CD14-positive monocyte (primary cell): ENCODE measurements around the gene IRF2. TPM values are rescaled to one million over a fixed set of nuclear protein-coding genes. Genes with fewer than 3 reads are reported as not detected.

Experiments
- DNase-seq, 3 donors: peaks; one replicate each; pipeline ENCODE4 v3.0.0-alpha.2; 2011 to 2022
- H2AFZ ChIP-seq: 2 replicates; pipeline ENCODE4 v1.6.0; 2012; ENCODE audit warnings: mild to moderate bottlenecking, low read depth, low read length, inconsistent platforms; ENCODE audit not compliant: insufficient read depth, poor library complexity, severe bottlenecking
- H3K27ac ChIP-seq, 2 donors: 1 replicate in 1 of 2; 2 replicates in 1 of 2; pipeline ENCODE4 v1.5.1; 2012 to 2013; ENCODE audit warnings: low read length in 2 of 2, control low read depth in 1 of 2, inconsistent platforms in 1 of 2, low read depth in 1 of 2, mild to moderate bottlenecking in 1 of 2
- H3K27me3 ChIP-seq, 2 donors: one replicate each; pipeline versions ENCODE4 v1.6.0 to v1.6.1; 2011 to 2013; ENCODE audit warnings: low read length in 2 of 2; ENCODE audit not compliant: control insufficient read depth in 2 of 2, insufficient read depth in 2 of 2
- H3K36me3 ChIP-seq, 2 donors: replicated peaks in 1 of 2; 1 replicate in 1 of 2; 2 replicates in 1 of 2; pipeline versions ENCODE4 v1.5.1 to v1.6.1; 2012 to 2013; ENCODE audit warnings: low read length in 2 of 2, control low read depth in 1 of 2, inconsistent platforms in 1 of 2, mild to moderate bottlenecking in 1 of 2; ENCODE audit not compliant: insufficient read depth in 2 of 2, control insufficient read depth in 1 of 2
- H3K4me1 ChIP-seq, 2 donors: 1 replicate in 1 of 2; 2 replicates in 1 of 2; pipeline versions ENCODE4 v1.5.1 to v1.6.1; 2012 to 2013; ENCODE audit warnings: low read length in 2 of 2, control low read depth in 1 of 2, inconsistent platforms in 1 of 2, mild to moderate bottlenecking in 1 of 2, moderate library complexity in 1 of 2; ENCODE audit not compliant: insufficient read depth in 2 of 2, control insufficient read depth in 1 of 2
- H3K4me2 ChIP-seq: replicated peaks from 2 replicates; pipeline ENCODE3; 2012; ENCODE audit warnings: low read length, moderate library complexity, mild to moderate bottlenecking; ENCODE audit not compliant: poor library complexity, severe bottlenecking; ENCODE audit errors: extremely low read depth
- H3K4me3 ChIP-seq, 3 experiments: fragments of 200-600 bp in 1 of 3; sonication (generic) in 1 of 3; replicated peaks in 1 of 3; 1 replicate in 2 of 3; 2 replicates in 1 of 3; pipeline ENCODE4 v1.5.1; 2011 to 2013; ENCODE audit warnings: low read length in 3 of 3, mild to moderate bottlenecking in 3 of 3, control low read depth in 2 of 3, low read depth in 2 of 3, inconsistent platforms in 1 of 3, moderate library complexity in 1 of 3
- H3K79me2 ChIP-seq: 2 replicates; pipeline ENCODE4 v1.6.0; 2012; ENCODE audit warnings: mild to moderate bottlenecking, control low read depth, inconsistent platforms, low read length, moderate library complexity; ENCODE audit not compliant: insufficient read depth
- H3K9ac ChIP-seq: 2 replicates; pipeline ENCODE4 v1.6.0; 2017; ENCODE audit warnings: low read length, mild to moderate bottlenecking; ENCODE audit not compliant: insufficient read depth, poor library complexity, severe bottlenecking
- H3K9me3 ChIP-seq, 2 donors: replicated peaks in 1 of 2; 1 replicate in 1 of 2; 2 replicates in 1 of 2; pipeline versions ENCODE4 v1.5.1 to v1.6.1; 2012 to 2013; ENCODE audit warnings: low read length in 2 of 2, control low read depth in 1 of 2; ENCODE audit not compliant: control insufficient read depth in 1 of 2, insufficient read depth in 1 of 2
- H4K20me1 ChIP-seq: 2 replicates; pipeline ENCODE4 v1.6.0; 2012; ENCODE audit warnings: mild to moderate bottlenecking, low read length, control low read depth, moderate library complexity; ENCODE audit not compliant: insufficient read depth
- H3K27ac Mint-ChIP-seq, 7 donors: one replicate each; pipeline ENCODE4 v1.8.0; 2020; ENCODE audit warnings: mild to moderate bottlenecking in 7 of 7, mixed read lengths in 7 of 7, moderate library complexity in 6 of 7, inconsistent platforms in 2 of 7
- H3K27me3 Mint-ChIP-seq, 3 donors: one replicate each; pipeline ENCODE4 v1.8.0; 2021 to 2022; ENCODE audit warnings: low read depth in 3 of 3, mild to moderate bottlenecking in 3 of 3, mixed read lengths in 3 of 3, moderate library complexity in 3 of 3, inconsistent platforms in 1 of 3
- H3K36me3 Mint-ChIP-seq, 2 donors: one replicate each; pipeline ENCODE4 v1.8.0; 2020; ENCODE audit warnings: mixed read lengths in 2 of 2, inconsistent platforms in 1 of 2, mild to moderate bottlenecking in 1 of 2
- H3K4me1 Mint-ChIP-seq: one replicate; pipeline ENCODE4 v1.8.0; 2020; ENCODE audit warnings: mild to moderate bottlenecking, mixed read lengths
- H3K4me3 Mint-ChIP-seq, 2 donors: one replicate each; pipeline ENCODE4 v1.8.0; 2020; ENCODE audit warnings: mild to moderate bottlenecking in 2 of 2, mixed read lengths in 2 of 2, moderate library complexity in 1 of 2
- H3K9me3 Mint-ChIP-seq, 7 donors: one replicate each; pipeline ENCODE4 v1.8.0; 2020 to 2022; ENCODE audit warnings: mixed read lengths in 7 of 7, mild to moderate bottlenecking in 6 of 7, moderate library complexity in 6 of 7, inconsistent platforms in 2 of 7
- CTCF ChIP-seq: fragments of 200-600 bp; IDR thresholded peaks from one replicate; pipeline ENCODE4 v1.8.0; 2022; ENCODE audit warnings: antibody characterized with exemption, mild to moderate bottlenecking
- WGBS: methylation state at CpG from one replicate; pipeline ENCODE4 v1.1.5; 2013; ENCODE audit warnings: missing lambda C conversion rate; ENCODE audit not compliant: insufficient coverage; 5-methylcytosine and 5-hydroxymethylcytosine counted together
- intact Hi-C, 2 donors: fragments of 100-400 bp; cut with micrococcal nuclease; formaldehyde crosslinking; loops; one replicate each; pipeline versions ENCODE4 v1.15.0 to v1.15.1; 2023
- polyA plus RNA-seq, 3 donors: library from polyadenylated mRNA; depleted of rRNA in 1 of 3; unstranded in 2 of 3; stranded (reverse) in 1 of 3; fragments of 300-500 nt in 2 of 3; fragments of >200 nt in 1 of 3; fragmentation: Illumina TruSeq in 2 of 3; gene quantifications; 1 replicate in 2 of 3; 2 replicates in 1 of 3; pipeline ENCODE4 v1.2.3, GENCODE V29; 2012 to 2021

Gene IRF2
- polyA plus RNA-seq, 3 donors, result 51.3 to 76.8 (median 56.1) TPM

- H3K4me3 Mint-ChIP-seq, result no peak overlapping the region
These were observed 16.7 kb downstream of the IRF2 start for GRCh38 chr4:184457535-184458249.

GRCh38 chr4:184456337-184456736 lies 18.0 kb downstream of the IRF2 start:
- no peak for TF ChIP-seq CTCF
- peak overlapping the region in 2 of 7 donors; percentile 53 for H3K27ac Mint-ChIP-seq
- peaks cover 0 to 2% (median 0%) of the 10 kb centered on the region in 7 donors for H3K9me3 Mint-ChIP-seq
- Histone ChIP-seq H3K9me3 (no peaks in the 10 kb centered on the region), H3K27ac (no peak overlapping the region), H3K4me1 (peaks cover 46 to 56% of the 10 kb centered on the region in 2 donors), H3K79me2 (peaks cover 100% of the 10 kb centered on the region), H3K9ac (no peak overlapping the region), H3K36me3 (peaks cover 0 to 35% of the 10 kb centered on the region in 2 donors), H3K27me3 (no peaks in the 10 kb centered on the region), H4K20me1 (peaks cover 99% of the 10 kb centered on the region), H2AFZ (no peak overlapping the region), H3K4me2 (no peak overlapping the region), H3K4me3 (no peak overlapping the region)
- DNase-seq, result no peak
- peaks cover 0 to 2% (median 0%) of the 10 kb centered on the region in 3 donors for H3K27me3 Mint-ChIP-seq
- H3K4me1 Mint-ChIP-seq, result peaks cover 81% of the 10 kb centered on the region
- H3K4me3 Mint-ChIP-seq, result no peak overlapping the region
- intact Hi-C loops, result no loop called here
- WGBS, result 98% methylated on average over 26 of the region's 26 CpGs
- H3K36me3 Mint-ChIP-seq, result peaks cover 37 to 39% of the 10 kb centered on the region in 2 donors

More at GRCh38 chr4:184457535-184458249, 16.7 kb downstream of the IRF2 start:
- Histone ChIP-seq H3K79me2 (peaks cover 98% of the 10 kb centered on the region), H3K4me2 (no peak overlapping the region), H3K4me1 (peaks cover 33 to 43% of the 10 kb centered on the region in 2 donors), H3K4me3 (no peak overlapping the region), H2AFZ (no peak overlapping the region), H4K20me1 (peaks cover 99% of the 10 kb centered on the region), H3K9ac (no peak overlapping the region), H3K36me3 (peaks cover 0 to 35% of the 10 kb centered on the region in 2 donors), H3K9me3 (no peaks in the 10 kb centered on the region), H3K27me3 (no peaks in the 10 kb centered on the region), H3K27ac (peak overlapping the region in 1 of 2 donors; percentile 46)
- Mint-ChIP-seq H3K9me3 (peaks cover 0 to 2% (median 0%) of the 10 kb centered on the region in 7 donors), H3K4me1 (peaks cover 76% of the 10 kb centered on the region), H3K27me3 (peaks cover 0 to 2% (median 0%) of the 10 kb centered on the region in 3 donors), H3K36me3 (peaks cover 40 to 43% of the 10 kb centered on the region in 2 donors), H3K27ac (peak overlapping the region in 3 of 7 donors; percentile 5 to 74 (median 35))
- TF ChIP-seq CTCF, result no peak
- intact Hi-C loops, result no loop called here
- WGBS, result 76% methylated on average over 6 of the region's 11 CpGs
- no peak for DNase-seq
